Measurements from ENCODE around the gene FUOM. TPM values are rescaled to one million over a fixed set of nuclear protein-coding genes. Genes with fewer than 3 reads are reported as not detected.

The FUOM gene
- total and polyA plus RNA-seq, 10 of the 15 experiments (the other 5 are each of a cell fraction or from before 2014, with no cell fraction given) = 1.8 to 41.7 (median 25.6) TPM

DNA sequence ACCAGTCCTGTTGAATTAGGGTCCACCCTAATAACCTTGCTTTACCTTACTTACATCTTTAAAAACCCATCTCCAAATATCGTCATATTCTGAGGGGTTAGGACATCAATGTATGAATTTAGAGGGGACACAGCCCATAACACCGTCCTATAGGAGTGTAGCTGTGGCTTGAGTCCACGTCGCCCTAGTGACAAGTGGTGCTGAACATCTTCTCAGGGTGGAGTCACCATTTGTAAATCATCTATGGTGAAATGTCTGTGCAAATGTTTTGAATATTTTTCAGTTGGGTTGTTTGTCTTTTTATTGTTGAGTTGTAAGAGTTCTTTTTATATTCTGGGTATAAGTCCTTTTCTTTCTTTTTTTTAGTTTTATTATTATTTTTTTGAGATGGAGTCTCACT lies 15.8 kb downstream of the FUOM start:
- POLR2A ChIA-PET = no interaction called here
- RAD21 ChIA-PET (ENCODE audit: unreplicated experiment) = no interaction called here
- in situ Hi-C loops (cut with MboI) = no loop called here

DNA sequence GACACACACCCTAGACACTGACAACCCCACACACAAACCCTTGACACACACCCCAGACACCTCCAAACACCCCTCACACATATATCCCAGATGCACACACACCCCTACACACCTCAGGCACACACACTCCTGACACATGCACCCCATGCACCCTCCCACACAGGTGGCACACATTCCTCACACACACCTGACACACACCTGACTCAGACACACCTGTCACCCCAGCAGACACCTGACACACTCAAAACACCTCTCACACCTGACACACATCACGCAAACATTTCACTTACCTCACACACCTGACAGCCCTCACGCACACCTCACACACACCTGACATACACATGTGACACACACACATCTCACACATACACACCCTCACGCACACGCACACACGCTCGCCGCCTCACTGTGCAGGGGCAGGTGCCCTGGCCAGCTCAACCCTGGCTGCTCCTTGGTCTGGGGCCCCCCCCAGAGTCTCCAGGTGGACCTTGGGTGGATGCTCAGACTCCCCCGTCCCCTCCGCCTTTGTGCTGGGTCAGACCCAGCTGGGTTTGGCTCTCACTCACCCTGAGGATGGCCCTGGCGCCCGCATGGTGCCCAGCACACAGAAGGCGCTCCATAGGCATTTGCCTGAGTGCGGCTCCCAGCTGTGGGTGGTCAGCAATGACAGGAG lies 18.0 kb downstream of the FUOM start:
- FAIRE-seq = no peak
- CTCF ChIA-PET = no interaction called here

More for the DNA sequence above, 15.8 kb downstream of the FUOM start:
- Histone ChIP-seq H3K36me3 (ENCODE audit: control insufficient read depth in 2 of 2, insufficient read depth in 2 of 2, low read length in 1 of 2) (no peaks in the 10 kb centered on the region), H3K79me2 (ENCODE audit: control insufficient read depth, insufficient read depth, low read length) (no peaks in the 10 kb centered on the region), H3K4me3 (no peak overlapping the region), H3K4me1 (ENCODE audit: control insufficient read depth, insufficient read depth, low read length) (no peaks in the 10 kb centered on the region), H3K9me3 (replicated peaks; ENCODE audit: control insufficient read depth, insufficient read depth, low read length) (no peaks in the 10 kb centered on the region; the same call in 2 of the 3 replicates), H3K27me3 (replicated peaks in 1 of 2; ENCODE audit: control insufficient read depth in 2 of 2, insufficient read depth in 2 of 2, low read length in 1 of 2) (peaks cover 0 to 4% of the 10 kb centered on the region in 2 experiments; a peak in 2 of 4 replicates), H2AFZ (ENCODE audit: control insufficient read depth, low read depth, low read length) (no peak overlapping the region), H3K9ac (ENCODE audit: control insufficient read depth, insufficient read depth, low read length) (no peak overlapping the region), H3K4me2 (ENCODE audit: control insufficient read depth, insufficient read depth) (no peak overlapping the region), H4K20me1 (ENCODE audit: control insufficient read depth, insufficient read depth) (no peaks in the 10 kb centered on the region), H3K27ac (ENCODE audit: control insufficient read depth, insufficient read depth) (no peak overlapping the region)
- BruUV-seq (replicated peaks) = no TSS peak
- WGBS (ENCODE audit: insufficient coverage, insufficient replicate concordance, low lambda C conversion rate, missing lambda C conversion rate) = 47% methylated on average over 4 of the region's 4 CpGs
- DNase-seq (ENCODE audit: low read depth, low spot score) (no peak), FAIRE-seq (no peak), ATAC-seq (no peak)
- TF ChIP-seq BHLHE40 (IDR thresholded peaks at IDR 0.05; ENCODE audit: borderline replicate concordance in 1 of 2, low read depth in 2 of 2, low read length in 1 of 2) = no peak
- TF ChIP-seq CEBPB (IDR thresholded peaks at IDR 0.05; ENCODE audit: borderline replicate concordance in 1 of 2, low read depth in 2 of 2, low read length in 2 of 2) = no peak
- ChIA-PET CTCF (no interaction called here), SMC1A (ENCODE audit: uncharacterized antibody, unreplicated experiment) (no interaction called here)
- intact Hi-C loops (cut with micrococcal nuclease; ENCODE audit: unreplicated experiment) = no loop called here

More for the DNA sequence above, 18.0 kb downstream of the FUOM start:
- WGBS (ENCODE audit: insufficient coverage, insufficient replicate concordance, low lambda C conversion rate, missing lambda C conversion rate) = 82% methylated on average over 13 of the region's 13 CpGs
- Histone ChIP-seq H3K4me3 (no peak overlapping the region), H3K79me2 (ENCODE audit: control insufficient read depth, insufficient read depth, low read length) (no peaks in the 10 kb centered on the region), H2AFZ (ENCODE audit: control insufficient read depth, low read depth, low read length) (no peak overlapping the region), H3K4me1 (ENCODE audit: control insufficient read depth, insufficient read depth, low read length) (no peaks in the 10 kb centered on the region), H3K4me2 (ENCODE audit: control insufficient read depth, insufficient read depth) (no peak overlapping the region), H3K9ac (ENCODE audit: control insufficient read depth, insufficient read depth, low read length) (no peak overlapping the region), H3K27me3 (replicated peaks in 1 of 2; ENCODE audit: control insufficient read depth in 2 of 2, insufficient read depth in 2 of 2, low read length in 1 of 2) (peaks cover 4 to 9% of the 10 kb centered on the region in 2 experiments), H4K20me1 (ENCODE audit: control insufficient read depth, insufficient read depth) (no peaks in the 10 kb centered on the region), H3K27ac (ENCODE audit: control insufficient read depth, insufficient read depth) (no peak overlapping the region), H3K9me3 (replicated peaks; ENCODE audit: control insufficient read depth, insufficient read depth, low read length) (no peaks in the 10 kb centered on the region; the same call in 2 of the 3 replicates), H3K36me3 (ENCODE audit: control insufficient read depth in 2 of 2, insufficient read depth in 2 of 2, low read length in 1 of 2) (no peaks in the 10 kb centered on the region)
- BruUV-seq (replicated peaks) = no TSS peak
- DNase-seq (ENCODE audit: low read depth, low spot score) (no peak), ATAC-seq (no peak)
- intact Hi-C loops (cut with micrococcal nuclease; ENCODE audit: unreplicated experiment) (no loop called here), in situ Hi-C loops (cut with MboI) (no loop called here)
- ChIA-PET SMC1A (ENCODE audit: uncharacterized antibody, unreplicated experiment) (no interaction called here), RAD21 (ENCODE audit: unreplicated experiment) (no interaction called here), POLR2A (no interaction called here)
- TF ChIP-seq, protein P1, sequence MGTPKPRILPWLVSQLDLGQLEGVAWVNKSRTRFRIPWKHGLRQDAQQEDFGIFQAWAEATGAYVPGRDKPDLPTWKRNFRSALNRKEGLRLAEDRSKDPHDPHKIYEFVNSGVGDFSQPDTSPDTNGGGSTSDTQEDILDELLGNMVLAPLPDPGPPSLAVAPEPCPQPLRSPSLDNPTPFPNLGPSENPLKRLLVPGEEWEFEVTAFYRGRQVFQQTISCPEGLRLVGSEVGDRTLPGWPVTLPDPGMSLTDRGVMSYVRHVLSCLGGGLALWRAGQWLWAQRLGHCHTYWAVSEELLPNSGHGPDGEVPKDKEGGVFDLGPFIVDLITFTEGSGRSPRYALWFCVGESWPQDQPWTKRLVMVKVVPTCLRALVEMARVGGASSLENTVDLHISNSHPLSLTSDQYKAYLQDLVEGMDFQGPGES (IDR thresholded peaks at IDR 0.05) = no peak
- TF ChIP-seq CREM (IDR thresholded peaks at IDR 0.05; ENCODE audit: low read depth) = no peak
- TF ChIP-seq, protein P2, sequence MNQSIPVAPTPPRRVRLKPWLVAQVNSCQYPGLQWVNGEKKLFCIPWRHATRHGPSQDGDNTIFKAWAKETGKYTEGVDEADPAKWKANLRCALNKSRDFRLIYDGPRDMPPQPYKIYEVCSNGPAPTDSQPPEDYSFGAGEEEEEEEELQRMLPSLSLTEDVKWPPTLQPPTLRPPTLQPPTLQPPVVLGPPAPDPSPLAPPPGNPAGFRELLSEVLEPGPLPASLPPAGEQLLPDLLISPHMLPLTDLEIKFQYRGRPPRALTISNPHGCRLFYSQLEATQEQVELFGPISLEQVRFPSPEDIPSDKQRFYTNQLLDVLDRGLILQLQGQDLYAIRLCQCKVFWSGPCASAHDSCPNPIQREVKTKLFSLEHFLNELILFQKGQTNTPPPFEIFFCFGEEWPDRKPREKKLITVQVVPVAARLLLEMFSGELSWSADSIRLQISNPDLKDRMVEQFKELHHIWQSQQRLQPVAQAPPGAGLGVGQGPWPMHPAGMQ (IDR thresholded peaks at IDR 0.05; ENCODE audit: borderline replicate concordance) = no peak
- no peak for TF ChIP-seq ZNF384 (IDR thresholded peaks at IDR 0.05; ENCODE audit: borderline replicate concordance, low read depth, low read length)
- TF ChIP-seq HDAC2 (IDR thresholded peaks at IDR 0.05) = no peak
- no peak for TF ChIP-seq SMAD5 (IDR thresholded peaks at IDR 0.05; ENCODE audit: low read depth)
